Hematopoietic multipotent progenitor cell (in vitro differentiated cells): Measurements from ENCODE around the gene PRKCZ. TPM values are rescaled to one million over a fixed set of nuclear protein-coding genes. Genes with fewer than 3 reads are reported as not detected.

Experiments
- DNase-seq, 3 donors: peaks; one replicate each; pipeline ENCODE4 v3.0.0-alpha.2; 2011 to 2015; ENCODE audit warnings: low read depth in 2 of 3, low spot score in 2 of 3
- total RNA-seq: library from RNA; depleted of rRNA; stranded (reverse); fragments of >200 nt; gene quantifications from one replicate; pipeline ENCODE4 v1.2.3, GENCODE V29; 2012

PRKCZ gene
- total RNA-seq, 1 donor: 24.8 TPM

DNA sequence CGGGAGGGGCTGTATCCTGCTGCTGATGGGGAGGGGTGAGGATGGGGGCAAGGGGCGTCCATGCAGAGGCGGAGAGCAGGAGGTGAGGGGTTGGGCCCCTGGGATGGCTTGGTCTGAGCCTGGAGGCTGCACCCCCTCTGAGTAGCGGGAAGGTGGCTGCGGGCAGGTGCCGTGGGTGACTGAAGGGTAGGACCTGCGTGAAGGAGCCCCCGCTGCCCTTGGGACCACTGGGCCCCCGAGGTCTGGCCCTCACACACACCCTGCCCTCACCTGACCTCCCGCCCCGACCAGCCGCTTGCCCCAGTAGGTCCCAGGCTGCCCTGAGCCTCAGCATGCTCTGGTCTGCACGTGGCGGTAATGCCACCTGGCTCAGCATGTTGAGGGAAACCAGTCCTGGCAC, 165.1 kb downstream of the PRKCZ start:
- DNase-seq: no peak

DNA sequence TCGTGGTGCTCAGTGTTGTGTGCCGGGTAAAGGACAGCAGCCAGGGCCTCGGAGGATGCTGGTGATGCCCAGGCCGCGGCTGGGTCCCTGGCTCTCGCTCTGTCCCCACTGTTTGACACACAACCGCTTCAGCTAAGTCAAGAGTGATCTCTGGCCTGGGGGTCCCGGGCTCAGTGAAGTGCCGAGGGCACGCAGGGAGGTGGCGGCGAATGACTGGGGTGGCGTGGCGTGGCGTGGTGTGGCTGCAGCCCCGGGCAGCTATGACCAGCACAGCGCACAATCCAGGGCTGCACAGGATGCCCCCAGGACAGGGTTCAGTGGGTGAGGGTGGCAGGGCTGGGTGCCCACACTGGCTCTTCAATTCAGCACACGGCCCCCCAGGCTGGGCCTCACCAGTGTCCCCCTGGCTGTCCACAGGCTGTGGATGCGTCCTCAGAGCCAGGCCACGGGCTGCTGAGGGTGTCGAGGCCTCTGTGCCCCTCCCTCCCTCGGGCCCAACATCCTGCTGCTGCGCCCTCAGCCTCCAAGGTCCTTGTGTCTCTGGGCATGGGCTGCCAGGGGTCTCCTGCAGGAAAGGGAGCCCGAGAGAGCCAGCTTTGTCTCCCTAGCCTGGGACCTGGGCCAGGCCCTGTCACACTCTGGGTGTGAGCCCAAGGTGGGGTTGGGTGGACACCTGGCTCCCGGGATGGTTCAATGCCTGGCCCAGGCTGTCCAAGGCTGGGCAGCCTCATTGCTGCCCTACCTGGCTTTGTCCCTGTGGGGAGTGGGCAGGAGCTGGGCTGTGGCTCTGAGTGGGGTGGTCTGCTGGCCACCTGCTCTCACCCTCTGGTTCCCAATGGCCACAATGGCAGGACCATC, 165.9 kb downstream of the PRKCZ start:
- DNase-seq: no peak

DNA sequence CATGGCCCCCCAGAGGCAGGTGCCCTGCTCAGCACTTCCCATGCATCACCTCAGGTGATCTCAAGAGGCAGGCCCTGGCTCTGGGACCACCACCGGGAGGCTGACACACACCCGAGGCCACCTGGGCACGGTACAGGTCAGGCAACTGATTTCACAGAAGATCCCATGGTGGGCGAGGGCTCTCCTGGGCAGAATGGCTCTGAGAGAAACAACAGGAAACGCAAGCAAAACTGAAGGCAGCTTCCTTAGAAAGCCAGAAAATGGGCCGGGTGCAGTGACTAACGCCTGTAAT, 166.5 kb downstream of the PRKCZ start:
- no peak for DNase-seq

DNA sequence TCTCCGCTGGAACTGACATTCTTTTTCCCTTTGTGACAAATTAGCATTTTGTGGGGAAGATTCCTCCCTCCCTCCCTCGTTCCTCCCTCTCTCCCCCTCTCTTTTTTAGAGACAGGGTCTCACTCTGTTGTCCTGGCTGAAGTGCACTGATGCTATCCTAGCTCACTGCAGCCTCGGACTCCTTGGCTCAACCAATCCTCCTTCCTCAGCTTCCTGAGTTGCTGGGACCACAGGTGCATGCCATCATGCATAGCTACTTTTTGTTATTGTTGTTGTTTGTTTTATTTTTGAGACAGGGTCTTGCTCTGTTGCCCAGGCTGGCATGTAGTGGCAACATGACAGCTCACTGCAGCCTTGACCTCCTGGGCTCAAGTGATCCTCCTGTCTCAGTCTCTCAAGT, 171.1 kb downstream of the PRKCZ start:
- no peak for DNase-seq

DNA sequence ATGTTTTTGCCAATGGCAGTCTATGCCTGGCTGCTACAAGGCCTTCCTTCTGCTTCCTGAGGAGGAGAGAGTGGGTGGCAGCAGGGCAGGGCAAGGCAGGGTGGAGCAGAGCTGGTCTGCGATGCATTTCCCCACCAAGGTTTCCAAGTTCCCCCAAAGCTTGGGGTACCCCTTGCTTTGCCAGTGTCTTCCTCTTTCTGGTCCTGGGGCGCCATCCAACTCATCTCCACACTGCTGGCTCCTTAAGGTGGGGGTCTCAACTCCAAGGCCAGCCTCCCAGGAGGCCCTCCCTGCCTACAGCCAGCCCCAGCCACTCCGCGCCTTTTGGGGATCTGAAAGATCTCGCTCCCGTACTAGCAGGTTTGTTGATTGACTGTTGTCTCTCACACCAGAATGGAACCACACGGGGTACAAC, 174.0 kb downstream of the PRKCZ start:
- DNase-seq: no peak

DNA sequence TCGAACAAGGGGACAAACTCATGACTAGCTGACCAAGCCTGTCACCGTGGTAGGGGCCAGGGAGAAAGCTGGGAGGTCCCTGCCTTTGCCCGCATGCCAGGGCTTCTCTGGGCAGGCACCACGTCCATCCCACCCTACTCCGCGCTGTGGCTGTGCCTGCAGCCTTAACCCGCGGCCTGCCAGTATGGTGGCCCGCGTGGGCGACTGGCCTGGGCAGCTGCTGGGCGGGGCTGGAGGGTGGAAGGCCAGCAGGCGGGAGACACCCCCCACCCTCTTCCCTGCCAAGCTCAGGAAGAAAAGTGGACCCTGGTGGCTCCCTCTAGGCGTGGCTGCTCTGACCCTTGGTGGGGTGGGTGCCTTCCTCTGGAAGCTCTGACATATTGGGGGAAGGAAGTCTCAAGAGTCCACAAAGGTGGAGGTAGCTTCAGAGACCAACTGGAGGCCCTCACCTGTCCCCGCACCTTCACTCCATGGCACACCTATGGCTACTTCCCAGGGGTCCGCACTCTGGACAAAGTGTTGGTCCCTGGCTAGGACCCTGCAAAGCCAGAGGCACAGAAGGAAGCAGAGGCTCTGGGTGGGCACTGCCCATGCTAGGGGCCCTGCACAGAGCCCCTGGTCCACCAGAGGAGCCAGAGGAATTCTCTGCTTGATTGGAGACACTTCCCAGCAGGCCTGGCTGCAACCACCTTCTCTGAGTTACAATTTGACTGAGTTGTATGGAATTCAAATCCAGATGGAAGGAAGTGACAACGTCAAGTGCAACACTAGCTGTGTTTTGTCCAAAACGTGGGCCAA, 174.6 kb downstream of the PRKCZ start:
- no peak for DNase-seq

DNA sequence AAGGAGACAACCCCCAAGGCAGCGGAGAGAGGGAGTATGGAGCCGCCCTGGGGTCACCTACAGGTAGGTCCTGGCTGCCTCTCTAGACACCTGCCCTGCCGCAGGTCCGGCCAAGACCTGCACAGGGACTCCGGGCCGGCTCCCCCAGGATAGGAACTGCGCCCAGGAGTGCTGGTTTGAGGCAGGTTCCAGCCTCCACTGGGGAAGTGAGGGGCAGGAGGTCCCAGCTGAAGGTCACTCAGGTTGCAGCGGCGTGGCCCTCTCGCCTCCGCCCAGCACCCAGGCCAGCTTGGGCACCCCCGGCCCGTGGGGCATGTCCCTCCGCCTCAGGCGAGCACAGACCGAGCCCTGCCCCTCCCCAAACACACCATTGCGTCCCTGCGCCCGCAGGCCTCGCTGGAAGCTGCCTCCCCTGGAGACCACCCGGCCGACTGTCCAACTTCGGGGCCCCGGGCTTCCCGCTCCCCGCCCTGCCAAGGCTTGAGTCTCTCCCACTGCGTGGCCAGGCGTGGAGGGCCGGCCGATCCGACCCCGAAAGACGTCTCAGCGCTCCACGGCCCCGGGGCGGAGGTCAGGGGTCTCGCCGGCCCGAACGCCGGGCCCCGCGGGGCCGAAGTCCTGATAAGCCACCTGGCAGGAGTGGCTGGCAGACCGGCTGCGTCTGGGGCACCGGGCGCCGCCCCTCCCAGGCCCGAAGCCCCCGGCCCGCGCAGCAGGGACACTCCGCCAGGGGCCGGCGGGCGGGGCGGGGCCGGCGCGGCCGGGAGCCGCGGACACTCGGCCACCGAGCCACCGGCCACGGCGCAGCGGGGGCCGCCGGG, 176.5 kb downstream of the PRKCZ start:
- no peak for DNase-seq

DNA sequence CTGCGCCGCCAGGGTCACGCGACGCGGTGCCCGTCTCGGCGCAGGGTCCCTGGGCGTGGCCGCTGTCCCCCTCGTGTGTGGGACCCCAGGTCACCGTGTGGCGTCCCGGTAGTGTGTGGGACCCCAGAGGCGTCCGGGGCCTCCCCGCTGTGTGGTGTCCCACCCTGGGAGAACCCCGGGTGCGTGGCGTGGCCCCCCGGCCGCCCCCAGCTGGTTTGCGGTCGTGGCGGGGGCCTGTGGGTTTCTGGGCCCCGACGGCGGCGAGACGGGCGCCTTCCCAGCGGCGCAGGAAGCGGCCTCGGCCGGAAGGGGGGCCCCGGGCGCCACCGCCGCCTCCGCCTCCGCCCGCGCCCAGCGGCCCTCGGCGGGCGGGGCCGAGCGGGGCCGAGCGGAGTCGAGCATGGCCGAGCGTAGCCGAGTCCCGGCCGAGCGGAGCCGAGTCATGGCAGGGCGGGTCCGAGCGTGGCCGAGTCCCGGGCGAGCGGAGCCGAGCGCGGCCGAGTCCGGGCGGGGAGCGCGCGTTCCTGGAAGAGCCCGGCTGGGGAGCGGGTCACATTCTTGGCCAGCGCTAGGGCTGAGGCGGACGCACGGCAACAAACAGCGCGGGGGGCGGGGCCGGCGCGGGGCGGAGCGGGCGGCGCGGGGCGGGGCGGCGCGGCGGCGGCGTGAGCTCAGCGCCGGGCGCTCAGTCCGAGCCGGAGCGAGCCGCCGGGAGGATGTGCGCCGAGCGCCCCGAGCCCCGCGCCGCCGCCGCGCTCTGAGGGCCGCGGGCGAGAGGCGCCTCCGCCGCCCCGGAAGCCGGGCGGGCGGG, 177.3 kb downstream of the PRKCZ start:
- peak; percentile 92 to 96 (median 95) for DNase-seq

DNA sequence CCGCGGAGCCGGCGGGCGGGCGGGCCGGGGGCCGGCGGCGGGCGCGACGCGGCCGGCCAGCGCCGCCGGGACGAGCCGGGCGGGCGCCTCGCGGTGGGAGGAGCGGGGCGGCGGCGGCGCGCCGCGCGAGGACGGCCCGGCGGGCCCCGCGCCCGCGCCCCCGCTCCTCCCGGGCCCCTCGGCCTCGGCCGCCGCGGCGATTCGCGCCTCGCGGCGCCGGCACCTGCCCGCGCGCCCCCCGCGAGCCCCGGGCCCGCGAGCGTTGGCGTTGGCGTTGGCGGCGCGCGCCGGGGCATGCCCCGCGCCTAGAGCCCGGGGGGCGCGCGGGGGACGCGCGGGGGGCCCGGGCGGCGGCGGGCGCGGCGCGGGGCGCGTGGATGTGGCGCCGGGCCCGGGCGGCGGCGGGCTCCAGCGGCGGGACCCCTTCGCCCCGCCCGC, 178.0 kb downstream of the PRKCZ start, which contains the start of gene SKI:
Gene SKI, plus strand, starts transcription at position 163 of the 438 bp plus-strand sequence. CDS start 448 bp downstream, outside the sequence.
- no peak for DNase-seq

DNA sequence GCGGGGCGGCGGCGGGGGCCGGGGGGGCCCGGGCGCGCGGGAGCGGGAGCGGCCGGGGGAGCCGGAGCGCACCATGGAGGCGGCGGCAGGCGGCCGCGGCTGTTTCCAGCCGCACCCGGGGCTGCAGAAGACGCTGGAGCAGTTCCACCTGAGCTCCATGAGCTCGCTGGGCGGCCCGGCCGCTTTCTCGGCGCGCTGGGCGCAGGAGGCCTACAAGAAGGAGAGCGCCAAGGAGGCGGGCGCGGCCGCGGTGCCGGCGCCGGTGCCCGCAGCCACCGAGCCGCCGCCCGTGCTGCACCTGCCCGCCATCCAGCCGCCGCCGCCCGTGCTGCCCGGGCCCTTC, 178.5 kb downstream of the PRKCZ start:
- DNase-seq: no peak

DNA sequence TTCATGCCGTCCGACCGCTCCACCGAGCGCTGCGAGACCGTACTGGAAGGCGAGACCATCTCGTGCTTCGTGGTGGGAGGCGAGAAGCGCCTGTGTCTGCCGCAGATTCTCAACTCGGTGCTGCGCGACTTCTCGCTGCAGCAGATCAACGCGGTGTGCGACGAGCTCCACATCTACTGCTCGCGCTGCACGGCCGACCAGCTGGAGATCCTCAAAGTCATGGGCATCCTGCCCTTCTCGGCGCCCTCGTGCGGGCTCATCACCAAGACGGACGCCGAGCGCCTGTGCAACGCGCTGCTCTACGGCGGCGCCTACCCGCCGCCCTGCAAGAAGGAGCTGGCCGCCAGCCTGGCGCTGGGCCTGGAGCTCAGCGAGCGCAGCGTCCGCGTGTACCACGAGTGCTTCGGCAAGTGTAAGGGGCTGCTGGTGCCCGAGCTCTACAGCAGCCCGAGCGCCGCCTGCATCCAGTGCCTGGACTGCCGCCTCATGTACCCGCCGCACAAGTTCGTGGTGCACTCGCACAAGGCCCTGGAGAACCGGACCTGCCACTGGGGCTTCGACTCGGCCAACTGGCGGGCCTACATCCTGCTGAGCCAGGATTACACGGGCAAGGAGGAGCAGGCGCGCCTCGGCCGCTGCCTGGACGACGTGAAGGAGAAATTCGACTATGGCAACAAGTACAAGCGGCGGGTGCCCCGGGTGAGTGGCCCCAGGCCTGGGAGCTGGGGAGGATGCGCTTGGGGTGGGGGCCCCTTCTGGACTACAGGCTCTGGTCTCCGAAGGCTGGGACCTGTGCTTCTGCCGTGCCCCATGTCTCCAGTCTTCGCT, 179.0 kb downstream of the PRKCZ start:
- DNase-seq: peak in 2 of 3 donors; percentile 58 to 70

DNA sequence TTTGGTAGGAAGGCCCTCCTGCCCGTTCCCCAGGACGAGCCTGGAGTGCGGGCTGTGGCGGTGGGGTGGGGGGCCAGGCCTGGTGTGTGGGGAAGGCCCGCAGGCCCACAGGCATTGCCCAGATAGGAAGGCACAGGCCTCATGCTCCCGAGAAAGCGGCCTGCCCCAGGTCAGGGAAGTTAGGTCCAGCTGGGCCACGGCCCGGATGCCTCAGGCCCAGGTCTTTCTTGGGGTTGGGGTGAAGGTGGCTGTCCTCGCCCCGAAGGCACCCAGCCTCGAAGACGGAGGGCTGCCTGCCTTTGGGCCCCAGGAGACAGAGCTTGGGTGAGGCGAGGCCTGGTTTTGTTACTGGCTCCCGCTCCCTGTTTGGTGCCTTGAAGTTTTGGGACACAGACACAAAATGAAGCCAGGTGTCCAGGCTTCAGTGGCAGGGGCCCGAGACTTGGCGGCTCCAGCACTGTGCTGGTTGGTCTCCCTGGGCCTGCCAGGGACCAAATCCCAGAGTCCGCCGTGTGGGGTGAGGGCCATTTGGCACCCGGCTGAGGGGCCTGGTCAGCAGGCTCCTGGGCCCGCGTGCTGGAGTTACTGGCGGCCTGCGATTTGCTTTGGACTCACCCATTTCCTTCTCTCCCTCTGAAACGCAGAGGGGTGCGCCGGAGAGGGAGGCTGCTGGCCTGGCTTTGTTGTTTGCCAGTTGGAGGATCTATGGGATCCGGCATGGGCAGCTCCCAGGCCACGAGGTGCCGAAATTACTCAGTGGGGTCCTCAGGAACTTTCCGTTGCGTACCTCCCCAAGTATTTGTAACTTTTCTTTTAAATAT, 179.9 kb downstream of the PRKCZ start:
- no peak for DNase-seq

DNA sequence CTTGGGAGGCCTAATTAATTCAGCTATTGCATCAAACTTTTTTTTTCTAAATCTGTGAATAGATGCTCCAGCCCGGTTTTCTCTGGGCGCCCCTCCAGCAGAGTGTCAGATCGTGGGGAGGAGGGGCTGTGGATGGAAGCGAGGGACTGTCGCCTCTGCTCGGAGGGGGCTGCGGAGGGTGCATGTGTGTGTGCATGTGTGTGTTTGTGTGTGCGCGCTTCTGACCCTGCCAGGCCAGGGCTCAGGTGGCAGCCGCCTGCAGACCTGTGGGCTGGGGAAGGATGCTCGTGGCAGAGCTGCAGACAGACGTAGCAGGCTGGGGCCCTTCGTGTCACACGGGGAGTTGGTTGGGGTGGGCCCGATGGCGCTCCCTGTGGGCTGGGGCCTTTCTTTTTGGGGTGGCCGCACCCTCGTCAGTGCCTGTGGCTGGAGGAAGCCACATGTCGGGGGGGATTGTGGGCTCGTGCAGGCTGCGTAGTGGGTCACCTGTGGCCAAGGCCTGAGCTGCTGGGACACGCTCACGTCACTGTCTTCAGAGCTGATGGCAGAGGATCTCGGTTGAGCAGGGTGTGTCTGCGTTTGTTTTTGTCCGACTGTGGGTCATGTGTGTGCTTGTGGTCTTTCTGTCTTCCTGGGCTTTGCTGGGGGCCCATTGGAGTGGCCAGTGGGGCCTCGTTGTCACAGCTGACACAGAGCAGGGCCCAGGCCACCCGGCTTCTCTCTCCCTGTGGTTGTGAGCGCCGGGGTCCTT, 180.7 kb downstream of the PRKCZ start:
- no peak for DNase-seq

DNA sequence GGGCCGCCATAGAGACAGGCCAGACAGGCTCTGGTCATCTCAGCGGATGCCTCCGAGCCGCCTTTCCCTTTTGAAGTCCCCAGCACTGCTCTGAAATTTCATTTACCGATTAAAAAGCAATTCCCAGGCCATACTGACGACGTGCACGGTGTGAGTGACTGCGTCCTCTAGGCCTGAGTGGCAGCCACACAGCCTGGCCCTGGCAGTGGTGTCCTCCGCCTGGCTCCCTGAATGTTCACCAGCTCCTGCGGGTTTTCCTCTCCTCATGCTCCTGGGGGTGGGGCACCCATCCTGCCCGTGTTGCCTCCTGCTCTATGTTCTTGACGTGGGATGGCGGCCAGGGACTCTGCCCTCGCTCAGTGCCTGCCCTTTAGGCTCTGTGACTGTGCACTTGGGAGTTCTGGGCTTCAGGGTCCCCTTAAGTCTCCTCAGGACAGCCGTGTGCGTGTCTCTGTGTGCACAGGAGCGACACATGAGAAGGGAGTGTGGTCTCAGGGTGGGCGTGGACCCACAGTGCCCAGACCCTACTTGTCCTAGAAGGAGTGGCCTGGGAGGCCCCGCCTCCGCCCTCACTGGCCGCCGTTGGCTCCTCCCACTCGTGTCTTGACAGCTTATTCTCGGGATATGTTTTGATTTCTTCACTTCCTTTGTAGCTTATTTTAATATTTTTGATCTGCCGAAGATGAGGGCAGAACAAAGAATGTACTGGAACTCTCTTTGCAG, 181.5 kb downstream of the PRKCZ start:
- no peak for DNase-seq

DNA sequence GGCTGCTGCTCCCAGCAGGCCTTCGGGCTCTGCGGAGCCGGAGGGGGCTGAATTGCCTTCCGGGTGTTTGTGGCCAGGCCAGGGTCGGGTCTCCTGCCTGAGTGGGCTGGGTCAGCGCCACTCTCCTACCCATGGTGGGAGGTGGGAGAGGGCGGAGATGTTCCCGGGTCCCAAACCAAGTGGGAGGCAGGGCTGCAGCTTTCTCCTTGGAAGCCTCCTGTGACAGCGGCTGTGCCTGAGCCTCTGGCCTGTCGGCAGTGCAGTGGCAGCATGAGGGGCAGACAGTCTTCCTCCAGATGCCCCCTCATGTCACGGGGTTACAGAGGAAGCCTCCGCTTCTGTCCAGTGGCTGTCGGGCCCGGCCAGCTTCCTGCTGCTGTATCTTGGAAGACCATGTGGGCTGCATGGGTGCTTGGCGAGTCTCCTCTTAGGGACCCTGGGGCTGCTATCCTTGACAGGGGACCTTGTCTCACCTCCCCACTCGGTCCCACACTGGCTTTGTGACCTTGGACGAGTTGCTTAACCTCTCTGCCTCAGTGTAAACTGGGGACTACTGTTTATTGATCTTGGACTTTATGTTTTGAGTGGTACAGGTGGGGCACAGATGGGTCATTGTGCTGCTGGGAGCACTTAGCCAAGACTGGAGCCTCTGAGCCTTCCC, 182.2 kb downstream of the PRKCZ start:
- DNase-seq: no peak

DNA sequence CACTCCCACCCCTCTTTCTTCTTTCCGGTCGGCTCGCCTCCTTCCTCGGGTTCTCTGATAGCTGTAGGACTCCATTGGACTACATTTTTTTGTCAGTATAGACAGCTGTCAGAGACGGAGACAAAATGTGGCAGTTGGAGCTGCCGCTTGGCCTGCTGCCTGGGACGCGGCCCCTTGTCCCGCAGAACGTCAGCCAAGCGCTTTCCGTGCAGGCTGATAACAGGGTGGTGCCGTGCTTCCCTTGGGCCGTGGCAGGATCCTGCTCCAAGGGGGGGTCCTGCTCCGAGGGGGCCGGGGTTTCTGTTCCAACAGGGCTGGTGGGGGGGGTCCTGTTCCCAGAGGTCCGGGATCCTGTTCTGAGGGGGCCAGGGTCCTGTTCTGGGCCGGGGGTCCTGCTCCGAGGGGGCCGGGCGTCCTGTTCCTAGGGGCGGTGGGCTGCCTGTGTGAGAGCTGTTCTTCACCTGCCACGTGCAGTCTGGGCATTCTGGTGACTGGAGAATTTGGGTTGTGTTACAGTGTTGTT, 182.8 kb downstream of the PRKCZ start:
- no peak for DNase-seq
